ENCODE measurements around the gene KCNK5.

DNA sequence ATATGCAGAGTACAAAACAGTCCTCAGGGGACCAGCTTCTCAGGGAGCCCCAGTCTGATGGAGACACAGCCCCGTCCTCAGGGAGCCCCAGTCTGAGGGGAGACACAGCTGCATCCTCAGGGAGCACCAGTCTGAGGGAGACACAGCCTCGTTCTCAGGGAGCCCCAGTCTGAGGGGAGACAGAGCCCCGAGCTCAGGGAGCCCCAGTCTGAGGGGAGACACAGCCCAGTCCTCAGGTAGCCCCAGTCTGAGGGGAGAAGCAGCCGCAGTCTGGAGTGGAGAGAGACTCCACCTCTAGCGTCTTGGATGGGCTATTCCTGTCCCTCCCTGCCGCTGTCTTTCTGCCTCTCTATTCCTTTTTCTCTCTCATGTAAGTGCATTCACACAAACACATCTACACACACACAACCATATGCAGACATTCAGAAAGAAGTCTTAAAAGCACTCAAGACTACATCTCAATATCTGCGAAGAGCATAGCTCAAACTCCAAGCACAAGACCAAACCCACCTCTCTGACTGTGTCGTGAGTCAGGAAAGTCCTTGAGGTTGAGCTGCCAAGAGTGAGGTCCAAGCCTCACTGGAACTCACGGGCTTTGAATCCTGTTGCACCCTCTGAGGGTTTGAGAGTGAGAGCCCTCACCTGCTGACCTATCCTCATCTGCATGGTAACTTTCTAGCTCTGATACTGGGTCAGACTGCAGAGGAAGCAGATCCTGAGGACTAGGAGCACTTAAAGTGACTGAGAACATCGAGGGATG lies 61.2 kb downstream of the KCNK5 start:
- TF ChIP-seq, protein P1, sequence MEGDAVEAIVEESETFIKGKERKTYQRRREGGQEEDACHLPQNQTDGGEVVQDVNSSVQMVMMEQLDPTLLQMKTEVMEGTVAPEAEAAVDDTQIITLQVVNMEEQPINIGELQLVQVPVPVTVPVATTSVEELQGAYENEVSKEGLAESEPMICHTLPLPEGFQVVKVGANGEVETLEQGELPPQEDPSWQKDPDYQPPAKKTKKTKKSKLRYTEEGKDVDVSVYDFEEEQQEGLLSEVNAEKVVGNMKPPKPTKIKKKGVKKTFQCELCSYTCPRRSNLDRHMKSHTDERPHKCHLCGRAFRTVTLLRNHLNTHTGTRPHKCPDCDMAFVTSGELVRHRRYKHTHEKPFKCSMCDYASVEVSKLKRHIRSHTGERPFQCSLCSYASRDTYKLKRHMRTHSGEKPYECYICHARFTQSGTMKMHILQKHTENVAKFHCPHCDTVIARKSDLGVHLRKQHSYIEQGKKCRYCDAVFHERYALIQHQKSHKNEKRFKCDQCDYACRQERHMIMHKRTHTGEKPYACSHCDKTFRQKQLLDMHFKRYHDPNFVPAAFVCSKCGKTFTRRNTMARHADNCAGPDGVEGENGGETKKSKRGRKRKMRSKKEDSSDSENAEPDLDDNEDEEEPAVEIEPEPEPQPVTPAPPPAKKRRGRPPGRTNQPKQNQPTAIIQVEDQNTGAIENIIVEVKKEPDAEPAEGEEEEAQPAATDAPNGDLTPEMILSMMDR (IDR thresholded peaks at IDR 0.05; ENCODE audit: low read depth, low read length, missing input control): no peak
- TF ChIP-seq GABPA (IDR thresholded peaks at IDR 0.05 in 1 of 2, conservative IDR thresholded peaks at IDR 0.05 in 1 of 2) (no peak), YY1 (IDR thresholded peaks at IDR 0.05) (no peak), SP1 (IDR thresholded peaks at IDR 0.05) (no peak), FOXA2 (IDR thresholded peaks at IDR 0.05) (no peak), EGR1 (IDR thresholded peaks at IDR 0.05; ENCODE audit: low read depth in 2 of 2) (no peak)
- TF ChIP-seq, protein P2, sequence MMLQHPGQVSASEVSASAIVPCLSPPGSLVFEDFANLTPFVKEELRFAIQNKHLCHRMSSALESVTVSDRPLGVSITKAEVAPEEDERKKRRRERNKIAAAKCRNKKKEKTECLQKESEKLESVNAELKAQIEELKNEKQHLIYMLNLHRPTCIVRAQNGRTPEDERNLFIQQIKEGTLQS (IDR thresholded peaks at IDR 0.05): no peak
- TF ChIP-seq, protein P3, sequence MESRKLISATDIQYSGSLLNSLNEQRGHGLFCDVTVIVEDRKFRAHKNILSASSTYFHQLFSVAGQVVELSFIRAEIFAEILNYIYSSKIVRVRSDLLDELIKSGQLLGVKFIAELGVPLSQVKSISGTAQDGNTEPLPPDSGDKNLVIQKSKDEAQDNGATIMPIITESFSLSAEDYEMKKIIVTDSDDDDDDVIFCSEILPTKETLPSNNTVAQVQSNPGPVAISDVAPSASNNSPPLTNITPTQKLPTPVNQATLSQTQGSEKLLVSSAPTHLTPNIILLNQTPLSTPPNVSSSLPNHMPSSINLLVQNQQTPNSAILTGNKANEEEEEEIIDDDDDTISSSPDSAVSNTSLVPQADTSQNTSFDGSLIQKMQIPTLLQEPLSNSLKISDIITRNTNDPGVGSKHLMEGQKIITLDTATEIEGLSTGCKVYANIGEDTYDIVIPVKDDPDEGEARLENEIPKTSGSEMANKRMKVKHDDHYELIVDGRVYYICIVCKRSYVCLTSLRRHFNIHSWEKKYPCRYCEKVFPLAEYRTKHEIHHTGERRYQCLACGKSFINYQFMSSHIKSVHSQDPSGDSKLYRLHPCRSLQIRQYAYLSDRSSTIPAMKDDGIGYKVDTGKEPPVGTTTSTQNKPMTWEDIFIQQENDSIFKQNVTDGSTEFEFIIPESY (IDR thresholded peaks at IDR 0.05): no peak
